Hematopoietic multipotent progenitor cell treated with erythropoietin and hydrocortisone succinate and interleukin-3 and kit ligand, for 6 days (in vitro differentiated cells): ENCODE data around the gene IPO4.

Source experiments
- DNase-seq: peaks from one replicate; pipeline ENCODE4 v3.0.0-alpha.2; 2015

IPO4 gene

GRCh38 chr14:24192933-24193332 lies 4.3 kb upstream of the IPO4 start:
- no peak for DNase-seq

DNA sequence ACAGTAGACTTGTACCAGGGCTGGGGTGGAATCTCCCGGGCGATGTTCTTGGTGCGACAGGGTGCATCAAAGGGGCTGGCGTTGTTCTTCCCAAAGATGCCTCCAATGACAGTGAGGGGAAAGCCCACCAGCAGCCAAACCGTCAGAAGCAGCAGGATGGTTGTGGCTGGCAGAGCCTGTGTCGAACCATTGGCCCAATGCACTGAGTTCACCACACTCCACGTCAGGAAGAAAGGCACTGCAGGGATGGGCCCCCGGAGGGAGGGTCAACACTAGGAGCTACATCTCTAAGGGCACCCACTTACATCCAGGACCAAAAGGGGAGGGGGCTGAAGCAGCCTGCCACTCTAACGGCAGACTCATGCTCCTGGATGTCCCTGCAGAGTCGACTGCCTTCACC lies 1.8 kb upstream of the IPO4 start:
- no peak for DNase-seq

GRCh38 chr14:24189460-24189859 lies 844 bp upstream of the IPO4 start:
- no peak for DNase-seq

- no peak for DNase-seq
Observed at GRCh38 chr14:24189059-24189375, 401 bp upstream of the IPO4 start.

DNA sequence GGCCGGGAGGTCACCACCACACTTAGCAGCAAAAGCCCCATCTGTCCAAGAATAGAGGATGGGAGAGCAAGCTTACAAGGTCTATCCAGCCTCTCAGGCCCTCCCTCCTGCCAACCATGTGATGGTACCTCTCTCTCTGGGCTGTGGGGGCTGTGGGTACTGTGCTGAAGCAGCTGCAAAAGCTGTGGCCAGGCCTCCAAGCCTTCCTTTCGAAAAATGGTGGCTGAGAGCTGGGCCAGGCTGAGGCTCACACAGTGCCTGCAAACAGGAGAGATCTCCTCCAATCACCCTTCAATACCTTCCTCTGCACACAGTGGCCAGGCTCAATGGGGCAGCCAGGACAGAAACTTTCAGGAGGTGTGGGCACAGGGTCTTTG lies 1.1 kb downstream of the IPO4 start:
- DNase-seq: no peak

DNA sequence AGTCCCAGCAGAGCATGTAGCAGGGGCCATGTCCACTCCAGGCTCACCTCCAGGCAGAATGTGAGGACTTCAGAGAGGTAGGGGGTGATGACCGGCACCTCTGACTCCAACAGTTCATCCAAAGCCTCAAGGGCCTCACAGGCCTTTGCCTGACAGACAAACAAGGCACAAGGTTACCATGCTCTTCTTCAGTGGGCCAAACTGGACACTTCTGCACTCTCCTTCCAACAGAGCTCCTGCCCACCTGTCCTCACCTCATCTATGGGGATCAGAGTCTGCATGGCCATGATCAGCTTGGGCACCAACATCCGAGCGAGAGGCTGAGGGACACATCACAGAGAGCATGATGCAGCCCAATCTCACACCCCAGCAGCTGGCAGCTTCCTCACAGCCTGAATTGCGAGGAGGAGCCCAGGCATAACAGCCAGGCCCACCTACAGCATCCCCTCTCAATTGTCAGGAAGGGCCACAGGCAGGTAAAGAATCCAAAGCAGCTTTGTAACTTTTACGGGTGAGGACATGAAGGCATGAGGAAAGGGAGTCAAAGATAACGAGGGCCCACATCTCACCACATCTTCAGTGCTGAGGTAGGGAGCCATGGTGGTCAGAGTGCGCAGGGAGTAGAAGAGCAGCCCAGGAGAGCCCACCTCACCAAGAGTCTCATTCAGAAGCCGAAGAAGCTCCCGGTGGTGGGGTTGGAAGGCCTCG lies 1.6 kb downstream of the IPO4 start:
- no peak for DNase-seq

- DNase-seq: no peak
Observed at GRCh38 chr14:24185741-24186140, 2.9 kb downstream of the IPO4 start.

DNA sequence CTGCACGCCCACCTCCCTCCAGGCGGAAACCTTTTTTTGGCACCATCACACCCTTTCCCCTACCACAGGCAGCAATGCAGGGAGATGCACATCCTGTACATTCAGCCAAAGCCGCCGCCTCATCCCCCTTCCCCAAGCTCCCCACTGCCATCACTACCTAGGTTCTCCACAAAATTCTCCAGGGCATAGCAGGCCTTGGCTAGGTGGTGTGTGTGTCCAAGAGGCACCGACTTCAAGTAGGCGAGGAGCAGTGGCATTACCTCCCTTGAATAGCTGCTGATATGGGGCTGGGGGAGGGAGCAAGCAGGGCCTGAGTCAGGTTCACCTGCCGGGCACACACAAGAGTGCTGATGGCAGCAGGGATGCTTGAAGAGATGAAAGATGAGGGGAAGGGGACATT lies 3.6 kb downstream of the IPO4 start:
- DNase-seq: no peak

DNA sequence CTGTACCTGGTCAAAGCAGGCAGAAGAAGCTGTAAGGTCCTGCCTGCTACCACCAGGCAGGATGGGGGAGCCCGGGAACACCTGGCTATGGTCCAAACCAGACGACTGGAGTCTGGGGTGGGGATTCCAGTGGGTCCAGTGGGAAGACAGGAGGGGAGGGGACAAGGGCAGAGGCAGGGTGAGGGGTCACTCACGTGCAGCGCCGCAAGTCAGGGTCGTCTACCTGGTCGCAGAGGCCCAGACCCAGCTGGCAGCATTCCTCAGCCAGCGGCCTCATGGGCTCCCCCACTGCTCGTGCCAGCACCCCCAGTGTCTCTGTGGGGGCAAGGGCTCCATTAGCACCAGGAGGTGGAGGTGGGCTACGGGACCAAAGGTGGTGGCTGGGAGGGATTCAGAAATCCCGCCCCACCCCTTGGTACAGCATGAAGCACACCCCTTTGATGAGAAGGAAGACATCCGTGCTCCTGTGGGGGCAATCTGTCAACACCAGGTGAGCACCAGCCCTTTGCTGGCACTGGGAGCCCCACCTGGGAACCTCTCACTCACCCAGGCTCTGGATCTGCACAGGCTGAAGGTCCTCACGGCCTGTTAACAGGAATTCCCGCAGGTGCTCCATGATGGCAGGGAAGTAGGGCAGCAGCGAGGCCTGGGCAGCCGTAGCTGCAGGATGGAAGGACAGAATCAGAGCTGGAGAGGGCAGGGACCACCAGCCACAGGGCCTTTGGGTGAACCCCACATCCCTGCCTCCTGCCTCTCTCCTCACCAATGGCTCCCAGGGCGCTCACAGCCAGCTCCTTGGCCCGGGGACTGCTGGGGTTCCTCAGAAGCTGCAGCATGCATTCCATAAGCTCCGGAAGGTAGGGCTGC lies 4.3 kb downstream of the IPO4 start:
- DNase-seq: no peak

GRCh38 chr14:24183014-24183481 lies 5.6 kb downstream of the IPO4 start:
- no peak for DNase-seq

DNA sequence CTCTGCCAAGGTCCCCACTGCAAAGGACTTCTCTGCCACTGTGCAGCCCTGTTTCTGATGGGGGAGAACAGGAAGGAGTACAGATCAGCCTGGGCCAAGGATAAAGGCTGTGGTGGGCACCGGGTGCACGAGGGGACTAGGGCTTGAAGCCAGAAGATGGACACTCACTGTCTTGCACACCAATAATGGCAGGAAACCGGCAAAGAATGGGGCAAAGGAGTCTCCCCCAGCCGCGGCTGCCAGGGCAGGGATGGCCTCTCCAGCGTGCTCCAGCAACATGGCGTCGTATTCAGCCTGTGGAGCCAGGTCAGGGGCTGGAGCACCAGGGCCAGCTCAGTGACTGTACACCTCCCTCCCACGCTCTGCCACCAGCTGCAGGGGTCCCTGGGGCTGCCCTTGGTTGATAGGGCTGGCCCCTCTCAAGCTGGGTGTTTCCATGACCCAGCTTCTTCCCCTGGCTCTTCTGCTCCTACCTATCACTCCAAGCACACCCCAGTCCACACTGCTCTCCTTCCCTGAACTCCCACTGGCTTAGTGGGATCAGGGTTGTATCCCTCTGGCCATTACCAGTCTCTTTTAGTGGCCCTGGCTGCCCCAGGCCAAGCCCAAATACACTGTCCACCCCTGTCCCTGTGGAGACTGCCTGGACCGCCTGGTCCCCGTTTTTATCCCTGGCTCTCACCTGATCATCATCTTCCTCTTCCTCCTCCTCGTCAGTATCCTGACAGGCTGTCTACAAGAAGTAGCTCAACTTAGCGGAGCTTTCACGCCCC lies 6.3 kb downstream of the IPO4 start:
- DNase-seq: no peak

- DNase-seq: peak; percentile 0
Observed at GRCh38 chr14:24181371-24182077, 7.1 kb downstream of the IPO4 start.

DNA sequence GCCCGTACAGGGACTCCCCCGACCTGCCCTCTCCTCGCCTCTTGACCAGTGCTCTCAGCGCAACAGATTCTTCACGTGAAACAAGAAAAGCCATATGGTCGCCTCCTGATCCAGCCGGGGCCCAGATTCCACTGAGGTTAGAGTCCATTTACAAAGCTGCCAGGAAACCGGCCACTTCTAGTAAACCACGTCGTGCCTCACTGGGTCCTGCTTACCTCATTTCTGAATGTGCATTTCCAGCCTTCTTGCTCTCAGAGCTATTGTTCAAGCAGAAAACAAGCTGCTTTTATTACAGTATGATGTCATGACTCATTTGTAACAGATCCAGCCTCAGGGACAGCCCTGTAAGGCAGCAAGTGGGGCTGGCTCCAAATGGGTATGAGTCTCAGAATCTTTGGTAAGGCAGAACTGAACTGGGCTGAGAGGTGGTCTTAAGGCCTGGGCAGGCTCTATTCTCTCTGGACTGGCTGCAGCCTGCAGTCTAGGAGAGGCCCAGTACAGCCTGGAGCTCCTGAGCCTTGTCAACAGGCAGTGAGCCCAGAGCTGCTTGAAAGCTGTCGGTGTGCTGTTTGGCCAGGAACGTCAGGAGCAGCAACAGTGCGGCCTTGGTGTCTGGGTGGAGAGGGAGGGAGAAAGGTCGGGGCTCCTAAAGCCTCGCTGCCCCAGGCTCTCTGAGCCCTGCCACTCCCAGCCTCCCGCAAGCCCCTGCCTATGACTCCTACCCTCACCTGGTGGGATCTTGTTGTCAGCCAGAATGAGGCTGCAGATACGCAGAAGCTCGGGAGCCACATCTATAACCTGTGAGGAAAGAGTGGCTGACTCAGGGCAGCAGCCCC lies 8.4 kb downstream of the IPO4 start:
- DNase-seq: no peak

DNA sequence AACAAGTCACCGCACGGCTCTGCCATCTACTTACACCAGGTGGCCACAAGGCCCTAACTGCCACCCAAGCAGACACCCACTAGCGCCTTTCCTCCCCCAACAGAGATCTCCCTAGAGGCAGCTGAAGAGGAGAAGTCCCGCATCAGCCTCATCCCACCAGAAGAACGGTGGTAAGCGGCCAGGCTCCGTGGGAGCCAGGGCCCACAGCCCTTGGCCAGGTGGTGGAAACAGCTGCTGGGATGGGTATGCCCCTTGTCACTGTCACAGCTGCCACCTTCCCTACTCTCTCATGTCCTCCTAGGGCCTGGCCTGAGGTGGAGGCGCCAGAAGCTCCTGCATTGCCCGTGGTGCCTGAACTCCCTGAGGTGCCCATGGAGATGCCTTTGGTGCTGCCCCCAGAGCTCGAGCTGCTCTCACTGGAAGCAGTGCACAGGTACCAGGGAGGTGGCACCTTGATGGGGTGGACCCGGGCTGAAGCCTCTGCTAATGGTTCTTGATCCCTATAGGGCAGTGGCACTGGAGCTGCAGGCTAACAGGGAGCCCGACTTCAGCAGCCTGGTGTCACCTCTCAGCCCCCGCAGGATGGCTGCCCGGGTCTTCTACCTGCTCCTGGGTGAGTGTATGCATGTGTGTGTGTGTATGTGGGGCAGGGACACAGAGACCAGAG lies 9.2 kb downstream of the IPO4 start:
- no peak for DNase-seq

DNA sequence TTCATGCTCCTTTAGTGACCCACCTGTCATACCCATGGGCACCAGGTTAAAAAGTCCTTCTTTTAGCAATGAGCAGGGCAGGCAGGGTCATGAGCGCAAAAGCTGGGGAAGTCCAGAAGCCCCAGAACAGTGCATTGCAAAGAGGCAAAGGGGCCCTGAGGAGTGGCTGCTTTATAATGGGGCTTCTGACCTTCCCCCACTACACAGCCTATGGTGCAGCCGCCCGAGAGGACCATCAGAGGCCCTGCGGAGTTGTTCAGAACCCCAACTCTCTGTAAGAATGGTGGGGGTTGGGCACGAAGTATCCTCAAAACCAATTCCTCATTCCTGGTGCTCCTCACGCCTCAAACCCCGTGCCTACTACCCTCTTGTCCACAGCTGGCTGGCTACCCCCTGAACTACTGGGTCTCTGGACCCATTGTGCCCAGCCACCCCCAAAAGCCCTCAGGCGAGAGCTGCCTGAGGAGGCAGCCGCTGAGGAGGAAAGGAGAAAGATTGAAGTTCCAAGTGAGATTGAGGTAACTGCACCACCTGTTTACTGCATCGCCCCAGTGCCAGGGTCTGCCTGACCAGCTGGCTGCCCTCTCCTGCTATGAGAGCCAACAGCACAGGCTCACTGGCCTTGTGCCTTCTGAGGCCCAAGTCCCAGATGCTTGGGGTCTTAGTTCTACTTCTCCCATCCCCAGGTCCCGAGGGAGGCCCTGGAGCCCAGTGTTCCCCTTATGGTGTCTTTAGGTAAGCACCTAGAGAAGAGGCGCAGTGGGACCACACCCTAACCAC lies 10.0 kb downstream of the IPO4 start:
- no peak for DNase-seq

DNA sequence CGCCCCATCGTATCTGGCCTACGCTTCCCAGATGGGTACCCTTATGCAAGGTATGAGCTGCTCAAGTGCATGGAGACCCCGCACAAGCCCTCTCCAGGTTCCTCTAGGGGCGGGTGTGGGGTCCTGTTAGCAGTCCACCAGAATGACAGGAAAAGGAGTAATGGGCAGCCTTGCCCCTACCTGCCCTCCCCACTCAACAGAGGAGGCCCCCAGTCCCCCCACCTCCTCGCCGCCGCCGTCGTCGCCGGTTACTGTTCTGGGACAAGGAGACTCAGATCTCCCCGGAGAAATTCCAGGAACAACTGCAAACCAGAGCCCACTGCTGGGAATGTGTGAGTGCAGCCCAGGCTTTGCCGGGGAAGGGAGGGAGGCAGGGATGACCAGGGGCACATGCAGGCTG lies 10.7 kb downstream of the IPO4 start:
- no peak for DNase-seq

DNA sequence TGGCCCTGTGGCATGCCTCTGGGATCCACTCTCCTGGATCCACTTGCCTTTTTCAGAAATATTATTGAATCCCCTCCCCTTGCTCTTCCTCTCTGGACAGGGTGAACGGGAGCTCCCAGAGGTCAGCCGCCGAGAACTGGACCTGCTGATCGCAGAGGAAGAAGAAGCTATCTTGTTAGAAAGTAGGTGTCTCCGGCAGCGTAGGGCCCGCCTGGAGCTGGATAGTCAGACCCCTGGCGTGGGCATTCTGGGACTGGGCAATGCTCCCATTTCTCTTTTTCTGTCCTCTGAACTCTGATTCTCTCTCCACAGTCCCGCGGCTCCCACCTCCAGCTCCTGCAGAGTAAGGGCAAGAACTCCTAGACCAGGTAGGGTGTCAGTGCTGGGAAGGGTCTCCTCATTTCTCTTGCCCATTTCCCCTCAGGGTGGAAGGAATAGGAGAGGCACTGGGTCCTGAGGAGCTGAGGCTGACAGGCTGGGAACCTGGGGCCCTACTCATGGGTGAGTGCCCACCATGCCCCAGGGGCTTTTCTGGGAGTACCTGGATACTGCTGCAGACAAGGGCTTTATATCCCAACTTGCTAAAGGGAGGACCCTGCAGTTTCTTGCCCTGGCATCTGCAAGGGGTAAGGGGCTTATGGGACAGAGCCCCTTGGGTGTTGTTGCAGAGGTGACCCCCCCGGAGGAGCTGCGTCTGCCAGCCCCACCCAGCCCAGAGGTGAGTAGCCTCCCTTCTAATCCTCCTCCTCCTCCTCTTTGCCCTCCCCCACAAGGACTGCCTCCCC lies 11.4 kb downstream of the IPO4 start:
- DNase-seq: no peak

- no peak for DNase-seq
Observed at GRCh38 chr14:24176599-24176998, 12.0 kb downstream of the IPO4 start.

GRCh38 chr14:24172871-24173281 lies 15.7 kb downstream of the IPO4 start:
- DNase-seq: no peak
